HG03025 (cell line): Measurements from ENCODE around the gene PI4K2B.
"Not testable (repeated sequence)": the region's sequence is repeated elsewhere in the genome, so short reads cannot be mapped to it uniquely, and the experiment has no call there.

Experiments
- ATAC-seq: cut with Tn5 transposase; IDR thresholded peaks from one replicate; pipeline ENCODE4 v1.9.1; 2021; ENCODE audit warnings: mild to moderate bottlenecking, moderate library complexity; ENCODE audit not compliant: unreplicated experiment, low FRiP score

Gene PI4K2B

DNA sequence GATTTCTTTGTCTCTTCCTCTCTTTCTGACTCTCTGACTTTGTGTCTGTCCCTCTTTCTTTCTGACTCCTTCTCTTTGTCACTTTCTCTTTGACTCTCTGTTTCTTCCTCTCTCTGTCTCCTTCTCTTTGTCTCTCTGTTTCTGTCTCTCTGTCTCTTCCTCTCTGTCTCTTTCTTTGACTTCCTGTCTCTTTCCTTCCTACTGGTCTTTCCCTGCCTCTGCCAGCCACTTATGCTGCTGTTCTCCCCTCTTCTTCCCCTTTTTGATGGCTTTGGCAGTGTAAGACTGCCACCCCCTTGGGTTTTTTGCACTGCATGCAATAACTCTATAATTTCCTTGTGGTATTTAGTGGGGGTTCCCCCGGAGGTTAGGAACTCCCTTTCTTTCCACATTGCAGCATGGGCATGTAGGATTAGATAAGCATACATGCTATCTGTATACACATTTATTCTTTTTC, 6.9 kb downstream of the PI4K2B start:
- not testable (repeated sequence) for ATAC-seq

- not testable (repeated sequence) for ATAC-seq
Measured at GRCh38 chr4:25242195-25242594, 8.4 kb downstream of the PI4K2B start.

DNA sequence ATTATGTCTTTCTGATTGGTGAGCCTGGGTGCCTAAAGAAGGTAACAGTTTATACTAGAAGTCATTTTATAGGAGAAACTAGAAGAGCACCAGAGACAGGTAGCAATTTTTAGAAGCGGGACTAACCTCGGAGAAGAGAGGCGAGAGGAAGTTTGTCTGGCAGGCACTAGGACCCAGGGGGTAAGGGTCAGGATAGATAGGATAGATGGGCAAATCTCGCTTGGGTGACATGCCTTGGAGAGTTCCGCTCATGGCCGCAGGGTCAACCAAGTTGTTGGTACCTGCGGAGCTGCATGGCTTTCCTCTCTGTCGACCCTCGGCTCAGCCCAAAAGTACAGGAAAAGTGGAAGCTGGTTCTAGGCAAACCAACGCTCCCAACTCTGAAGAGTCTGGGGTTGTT, 11.3 kb downstream of the PI4K2B start:
- no peak for ATAC-seq

GRCh38 chr4:25246680-25247611, 13.1 kb downstream of the PI4K2B start:
- no peak for ATAC-seq

DNA sequence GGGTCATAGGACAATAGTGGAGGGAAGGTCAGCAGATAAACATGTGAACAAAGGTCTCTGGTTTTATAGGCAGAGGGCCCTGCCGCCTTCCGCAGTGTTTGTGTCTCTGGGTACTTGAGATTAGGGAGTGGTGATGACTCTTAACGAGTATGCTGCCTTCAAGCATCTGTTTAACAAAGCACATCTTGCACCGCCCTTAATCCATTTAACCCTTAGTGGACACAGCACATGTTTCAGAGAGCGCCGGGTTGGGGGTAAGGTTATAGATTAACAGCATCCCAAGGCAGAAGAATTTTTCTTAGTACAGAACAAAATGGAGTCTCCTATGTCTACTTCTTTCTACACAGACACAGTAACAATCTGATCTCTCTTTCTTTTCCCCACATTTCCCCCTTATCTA, 15.0 kb downstream of the PI4K2B start:
- not testable (repeated sequence) for ATAC-seq

DNA sequence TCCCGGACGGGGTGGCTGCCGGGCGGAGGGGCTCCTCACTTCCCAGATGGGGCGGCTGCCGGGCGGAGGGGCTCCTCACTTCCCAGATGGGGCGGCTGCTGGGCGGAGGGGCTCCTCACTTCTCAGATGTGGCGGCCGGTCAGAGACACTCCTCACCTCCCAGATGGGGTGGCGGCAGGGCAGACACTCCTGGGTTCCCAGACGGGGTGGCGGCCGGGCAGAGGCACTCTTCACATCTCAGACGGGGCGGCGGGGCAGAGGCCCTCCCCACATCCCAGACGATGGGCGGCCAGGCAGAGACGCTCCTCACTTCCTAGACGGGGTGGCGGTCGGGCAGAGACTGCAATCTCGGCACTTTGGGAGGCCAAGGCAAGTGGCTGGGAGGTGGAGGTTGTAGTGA, 15.7 kb downstream of the PI4K2B start:
- ATAC-seq, result not testable (repeated sequence)

- no peak for ATAC-seq
Measured at GRCh38 chr4:25252230-25253070, 18.6 kb downstream of the PI4K2B start.

GRCh38 chr4:25253071-25253445, 19.2 kb downstream of the PI4K2B start:
- no peak for ATAC-seq

- not testable (repeated sequence) for ATAC-seq
Measured at GRCh38 chr4:25253786-25254185, 20.0 kb downstream of the PI4K2B start.

GRCh38 chr4:25258980-25259578, 25.2 kb downstream of the PI4K2B start:
- ATAC-seq, result no peak

- ATAC-seq, result no peak
Measured at GRCh38 chr4:25271866-25272265, 38.0 kb downstream of the PI4K2B start.

DNA sequence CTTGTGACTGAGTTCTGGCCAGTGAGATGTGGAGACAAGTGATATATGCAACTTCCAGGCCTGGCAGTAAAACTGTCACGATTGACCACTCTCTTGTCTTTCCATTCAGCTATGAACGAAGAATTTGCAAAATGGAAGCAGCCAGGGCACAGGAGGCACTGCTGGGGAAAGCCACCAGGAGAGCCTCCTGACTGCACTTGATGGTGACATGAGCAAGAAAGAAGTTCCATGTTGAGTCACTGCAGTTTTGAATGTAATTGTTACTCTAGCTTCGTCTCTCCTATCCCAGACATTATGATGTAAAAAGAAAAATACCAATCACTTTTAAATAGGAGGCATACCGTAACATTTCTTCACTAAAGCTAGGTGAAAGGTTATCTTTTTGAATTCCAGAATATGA, 46.4 kb downstream of the PI4K2B start:
- no peak for ATAC-seq

GRCh38 chr4:25283948-25284347, 50.1 kb downstream of the PI4K2B start:
- no peak for ATAC-seq

DNA sequence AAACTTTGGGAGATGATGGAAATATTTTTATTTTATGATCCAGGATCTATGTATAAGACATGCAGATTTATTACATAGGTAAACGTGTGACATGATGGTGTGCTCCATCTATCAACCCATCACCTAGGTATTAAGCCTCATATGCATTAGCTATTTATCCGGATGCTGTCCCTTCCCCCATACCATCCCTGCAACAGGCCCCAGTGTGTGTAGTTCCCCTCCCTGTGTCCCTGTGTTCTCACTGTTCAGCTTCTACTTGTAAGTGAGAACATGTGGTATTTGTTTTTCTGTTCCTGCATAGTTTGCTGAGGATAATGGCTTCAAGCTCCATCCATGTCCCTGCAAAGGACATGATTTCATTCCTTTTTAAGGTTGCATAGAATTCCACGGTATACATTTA, 50.6 kb downstream of the PI4K2B start:
- no peak for ATAC-seq

GRCh38 chr4:25290490-25291067, 56.7 kb downstream of the PI4K2B start:
- no peak for ATAC-seq

- no peak for ATAC-seq
Measured at GRCh38 chr4:25291158-25291733, 57.4 kb downstream of the PI4K2B start.

DNA sequence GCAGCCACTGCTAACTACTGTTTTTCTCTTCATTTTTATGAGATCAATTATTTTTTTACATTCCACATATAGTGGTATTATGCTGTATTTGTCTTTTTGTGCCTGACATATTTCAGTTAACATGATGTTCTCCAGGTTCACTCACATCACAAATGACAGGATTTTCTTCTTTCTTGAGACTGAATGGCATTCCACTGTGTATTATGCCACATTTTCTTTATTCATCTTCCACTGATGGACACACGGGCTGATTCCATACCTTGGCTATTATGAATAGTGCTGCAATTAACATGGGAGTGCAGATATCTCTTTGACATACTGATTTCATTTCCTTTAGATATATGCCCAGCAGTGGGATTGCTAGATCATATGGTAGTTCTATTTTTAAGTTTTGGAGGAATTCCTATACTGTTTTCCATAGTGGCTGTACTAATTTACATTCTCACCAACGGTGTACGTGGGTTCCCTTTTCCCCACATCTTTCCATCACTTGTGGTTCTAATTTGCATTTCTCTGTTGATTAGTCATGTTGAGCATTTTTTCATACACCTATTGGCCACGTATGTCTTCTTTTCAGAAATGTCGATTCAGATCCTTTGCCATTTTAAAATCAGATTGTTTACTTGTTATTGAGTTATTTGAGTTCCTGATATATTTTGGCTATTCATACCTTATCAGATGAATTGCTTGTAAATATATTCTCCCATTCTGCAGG, 63.9 kb downstream of the PI4K2B start:
- ATAC-seq, result no peak

- no peak for ATAC-seq
Measured at GRCh38 chr4:25299476-25300203, 65.8 kb downstream of the PI4K2B start.

DNA sequence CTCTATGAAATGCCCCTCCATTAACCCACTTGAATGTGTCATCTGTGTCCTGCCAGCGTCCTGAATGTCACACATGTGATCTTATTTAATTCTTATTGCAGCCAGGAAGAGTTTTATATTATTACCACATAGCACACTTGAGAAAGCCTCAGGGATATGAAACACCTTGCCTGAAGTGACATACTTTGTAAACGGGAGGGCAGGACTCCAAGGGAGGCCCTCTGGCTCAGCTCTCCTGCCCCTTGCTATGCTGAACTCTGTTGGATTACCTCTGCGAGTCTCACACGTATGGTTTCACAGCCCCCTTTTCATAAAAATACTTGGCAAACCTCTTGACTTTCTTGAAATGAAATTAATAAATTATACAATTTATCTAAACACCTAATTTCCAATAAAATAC, 67.6 kb downstream of the PI4K2B start:
- ATAC-seq, result no peak
